ENCODE data around the gene DEFB128.

DNA sequence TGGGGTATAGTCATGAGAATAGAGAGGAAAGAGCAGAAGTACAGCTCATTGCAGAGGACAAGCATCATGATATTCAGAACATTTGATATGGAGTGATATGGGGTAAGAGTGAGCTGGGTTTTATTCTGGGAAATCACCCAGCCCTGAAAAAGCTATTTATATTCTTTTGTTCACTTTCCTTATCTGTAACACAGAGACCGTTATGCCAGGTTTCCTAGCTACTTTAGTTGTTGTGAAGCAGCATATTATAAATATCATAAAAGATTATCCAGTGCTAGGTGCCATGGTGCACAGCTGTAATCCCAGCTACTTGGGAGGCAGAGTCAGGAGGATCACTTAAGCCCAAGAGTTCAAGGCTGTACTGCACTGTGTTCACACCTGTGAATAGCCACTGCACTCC is 27.8 kb upstream of the DEFB128 start:
- TF ChIP-seq EZH2phosphoT487 (IDR thresholded peaks at IDR 0.05; ENCODE audit: borderline replicate concordance, low read length) (no peak), CTCF (IDR thresholded peaks at IDR 0.05; ENCODE audit: low read depth, low read length, poor library complexity, severe bottlenecking) (no peak)

Measured in DOHH2 (cell line).